ENCODE data around the gene ZP2. TPM values are rescaled to one million over a fixed set of nuclear protein-coding genes. Genes with fewer than 3 reads are reported as not detected.

The ZP2 gene
- total RNA-seq, 1 donor, result not detected

DNA sequence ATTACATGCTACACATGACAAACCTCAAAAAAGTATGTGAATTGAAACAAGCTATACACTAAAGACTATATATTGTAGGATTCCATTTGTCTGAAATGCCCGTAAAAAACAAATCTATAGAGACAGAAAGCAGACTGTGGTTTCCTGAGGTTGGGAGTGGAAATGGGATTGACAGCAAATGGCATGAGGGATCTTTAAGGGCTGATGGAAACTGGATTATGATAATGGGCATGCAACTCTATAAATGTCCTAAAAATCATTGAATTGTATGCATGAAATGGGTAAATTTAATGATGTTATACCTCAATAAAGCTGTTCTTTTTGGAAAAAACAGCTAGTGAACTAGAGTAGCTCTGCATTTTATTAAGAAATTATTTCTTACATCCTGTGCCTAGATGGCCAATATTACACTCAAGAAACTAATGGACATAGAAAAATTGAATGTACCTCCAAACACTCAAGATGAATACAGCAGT is 21.7 kb upstream of the ZP2 start:
- H3K79me2 ChIP-seq (ENCODE audit: insufficient read depth, low read length), result no peaks in the 10 kb centered on the region
- no peaks in the 10 kb centered on the region for H3K4me1 ChIP-seq (ENCODE audit: insufficient read depth, low read length)
- TF ChIP-seq, protein P1, sequence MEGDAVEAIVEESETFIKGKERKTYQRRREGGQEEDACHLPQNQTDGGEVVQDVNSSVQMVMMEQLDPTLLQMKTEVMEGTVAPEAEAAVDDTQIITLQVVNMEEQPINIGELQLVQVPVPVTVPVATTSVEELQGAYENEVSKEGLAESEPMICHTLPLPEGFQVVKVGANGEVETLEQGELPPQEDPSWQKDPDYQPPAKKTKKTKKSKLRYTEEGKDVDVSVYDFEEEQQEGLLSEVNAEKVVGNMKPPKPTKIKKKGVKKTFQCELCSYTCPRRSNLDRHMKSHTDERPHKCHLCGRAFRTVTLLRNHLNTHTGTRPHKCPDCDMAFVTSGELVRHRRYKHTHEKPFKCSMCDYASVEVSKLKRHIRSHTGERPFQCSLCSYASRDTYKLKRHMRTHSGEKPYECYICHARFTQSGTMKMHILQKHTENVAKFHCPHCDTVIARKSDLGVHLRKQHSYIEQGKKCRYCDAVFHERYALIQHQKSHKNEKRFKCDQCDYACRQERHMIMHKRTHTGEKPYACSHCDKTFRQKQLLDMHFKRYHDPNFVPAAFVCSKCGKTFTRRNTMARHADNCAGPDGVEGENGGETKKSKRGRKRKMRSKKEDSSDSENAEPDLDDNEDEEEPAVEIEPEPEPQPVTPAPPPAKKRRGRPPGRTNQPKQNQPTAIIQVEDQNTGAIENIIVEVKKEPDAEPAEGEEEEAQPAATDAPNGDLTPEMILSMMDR (IDR thresholded peaks at IDR 0.05; ENCODE audit: extremely low read depth, low read depth, low read length), result no peak
- no peak overlapping the region for H2AFZ ChIP-seq (ENCODE audit: low read length)
- H3K9me3 ChIP-seq (ENCODE audit: low read depth, low read length), result no peaks in the 10 kb centered on the region
- H3K27ac ChIP-seq (ENCODE audit: low read depth, low read length), result no peak overlapping the region
- H3K4me3 ChIP-seq (ENCODE audit: insufficient read depth, low read length), result no peak overlapping the region
- no peaks in the 10 kb centered on the region for H3K36me3 ChIP-seq (ENCODE audit: insufficient read depth, low read length)
- peaks cover 22% of the 10 kb centered on the region for H3K27me3 ChIP-seq (ENCODE audit: insufficient read depth, low read length)
- H3K4me2 ChIP-seq (ENCODE audit: insufficient read depth, low read length), result no peak overlapping the region
- H4K20me1 ChIP-seq (ENCODE audit: insufficient read depth, low read length), result no peaks in the 10 kb centered on the region
- DNase-seq (ENCODE audit: insufficient read length, low spot score, missing footprints), result no peak

DNA sequence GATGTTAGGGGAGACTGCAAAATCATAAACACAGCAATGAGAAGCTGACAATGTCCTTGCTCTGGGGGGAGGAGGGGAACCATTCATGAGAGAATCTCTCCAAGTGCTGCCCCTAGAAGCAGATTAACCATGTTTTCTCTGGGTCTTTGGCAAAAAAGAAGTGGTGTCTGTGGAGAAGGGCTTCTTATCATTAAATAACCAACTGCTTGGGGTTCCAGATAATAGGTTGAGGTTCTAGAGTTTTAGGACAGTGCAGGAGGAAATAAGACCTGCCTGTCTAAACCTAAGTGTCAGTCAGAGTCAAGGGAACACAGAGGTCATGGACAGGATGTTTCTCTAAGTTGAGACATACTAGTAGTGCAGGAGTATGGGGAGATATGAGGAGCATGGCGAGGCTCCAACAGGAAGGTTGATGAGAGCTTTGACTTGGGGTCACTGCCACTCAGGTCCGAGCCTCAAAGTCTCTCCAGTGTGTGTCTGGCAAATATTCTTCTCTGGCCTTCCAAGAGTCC is 17.0 kb upstream of the ZP2 start:
- Histone ChIP-seq H3K9me3 (ENCODE audit: low read depth, low read length) (no peaks in the 10 kb centered on the region), H3K4me2 (ENCODE audit: insufficient read depth, low read length) (no peak overlapping the region), H4K20me1 (ENCODE audit: insufficient read depth, low read length) (no peaks in the 10 kb centered on the region), H3K79me2 (ENCODE audit: insufficient read depth, low read length) (no peaks in the 10 kb centered on the region), H3K27ac (ENCODE audit: low read depth, low read length) (no peak overlapping the region), H2AFZ (ENCODE audit: low read length) (no peak overlapping the region), H3K4me1 (ENCODE audit: insufficient read depth, low read length) (no peaks in the 10 kb centered on the region), H3K36me3 (ENCODE audit: insufficient read depth, low read length) (no peaks in the 10 kb centered on the region), H3K27me3 (ENCODE audit: insufficient read depth, low read length) (peaks cover 50% of the 10 kb centered on the region), H3K4me3 (ENCODE audit: insufficient read depth, low read length) (no peak overlapping the region)
- no peak for DNase-seq (ENCODE audit: insufficient read length, low spot score, missing footprints)
- TF ChIP-seq, protein P1 (IDR thresholded peaks at IDR 0.05; ENCODE audit: extremely low read depth, low read depth, low read length), result no peak

- Histone ChIP-seq H3K27me3 (ENCODE audit: insufficient read depth, low read length) (peaks cover 51% of the 10 kb centered on the region), H3K4me2 (ENCODE audit: insufficient read depth, low read length) (no peak overlapping the region), H3K4me1 (ENCODE audit: insufficient read depth, low read length) (no peaks in the 10 kb centered on the region), H4K20me1 (ENCODE audit: insufficient read depth, low read length) (no peaks in the 10 kb centered on the region), H3K9me3 (ENCODE audit: low read depth, low read length) (no peaks in the 10 kb centered on the region), H2AFZ (ENCODE audit: low read length) (no peak overlapping the region), H3K27ac (ENCODE audit: low read depth, low read length) (no peak overlapping the region), H3K4me3 (ENCODE audit: insufficient read depth, low read length) (no peak overlapping the region), H3K36me3 (ENCODE audit: insufficient read depth, low read length) (no peaks in the 10 kb centered on the region), H3K79me2 (ENCODE audit: insufficient read depth, low read length) (no peaks in the 10 kb centered on the region)
- TF ChIP-seq, protein P1 (IDR thresholded peaks at IDR 0.05; ENCODE audit: extremely low read depth, low read depth, low read length), result no peak
- DNase-seq (ENCODE audit: insufficient read length, low spot score, missing footprints), result no peak
These were observed 16.5 kb upstream of the ZP2 start for GRCh38 chr16:21227866-21228265.

DNA sequence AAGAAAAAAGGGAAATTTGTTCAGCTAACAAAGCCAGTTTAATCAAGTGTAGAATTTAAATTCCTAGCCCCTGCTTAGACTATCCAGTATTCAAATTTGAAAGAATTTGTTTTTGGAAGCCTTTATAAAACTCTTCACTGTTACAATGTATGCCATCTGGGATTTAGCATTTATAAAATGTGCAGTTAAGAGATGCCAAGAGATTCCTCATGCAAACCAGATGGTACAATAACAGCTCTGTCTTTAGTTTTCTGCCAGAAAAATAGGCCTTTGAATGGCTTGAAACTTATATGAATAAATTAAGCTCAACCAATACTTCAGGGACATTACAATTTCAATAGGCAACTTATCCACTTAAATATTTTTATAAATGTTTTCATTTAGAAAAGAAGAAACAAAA is 15.4 kb upstream of the ZP2 start:
- Histone ChIP-seq H3K9me3 (ENCODE audit: low read depth, low read length) (no peaks in the 10 kb centered on the region), H3K27ac (ENCODE audit: low read depth, low read length) (no peak overlapping the region), H3K4me2 (ENCODE audit: insufficient read depth, low read length) (no peak overlapping the region), H3K79me2 (ENCODE audit: insufficient read depth, low read length) (no peaks in the 10 kb centered on the region), H3K27me3 (ENCODE audit: insufficient read depth, low read length) (peaks cover 52% of the 10 kb centered on the region), H3K4me1 (ENCODE audit: insufficient read depth, low read length) (no peaks in the 10 kb centered on the region), H2AFZ (ENCODE audit: low read length) (no peak overlapping the region), H3K4me3 (ENCODE audit: insufficient read depth, low read length) (no peak overlapping the region), H4K20me1 (ENCODE audit: insufficient read depth, low read length) (no peaks in the 10 kb centered on the region), H3K36me3 (ENCODE audit: insufficient read depth, low read length) (no peaks in the 10 kb centered on the region)
- DNase-seq (ENCODE audit: insufficient read length, low spot score, missing footprints), result no peak
- TF ChIP-seq, protein P1 (IDR thresholded peaks at IDR 0.05; ENCODE audit: extremely low read depth, low read depth, low read length), result no peak

Measured in osteoblast (primary cell).